ENCODE measurements around the gene PDZK1. TPM values are rescaled to one million over a fixed set of nuclear protein-coding genes. Genes with fewer than 3 reads are reported as not detected.

PDZK1 gene
- total and polyA plus RNA-seq, 9 donors: 0.21 to 13.4 (median 0.83) TPM; not detected in 2

GRCh38 chr1:145714524-145715111 lies 7.5 kb upstream of the PDZK1 start:
- no peak overlapping the region for H3K27ac ChIP-seq
- WGBS, 3 donors: 57 to 62% (median 61%) methylated on average over 6 of the region's 6 CpGs

GRCh38 chr1:145711213-145711651 lies 4.1 kb upstream of the PDZK1 start:
- Histone ChIP-seq H3K27me3 (no peaks in the 10 kb centered on the region), H3K4me1 (ENCODE audit: insufficient read depth) (no peaks in the 10 kb centered on the region), H3K4me3 (no peak overlapping the region), H3K27ac (no peak overlapping the region), H3K36me3 (no peaks in the 10 kb centered on the region), H3K9me3 (no peaks in the 10 kb centered on the region)
- intact Hi-C loops (cut with DNase I): no loop called here
- DNase-seq: no peak
- WGBS, 3 donors: 49 to 63% (median 57%) methylated on average over 3 of the region's 3 CpGs
- TF ChIP-seq CTCF (IDR thresholded peaks at IDR 0.05) (no peak), EP300 (IDR thresholded peaks at IDR 0.05) (no peak)

More at GRCh38 chr1:145714524-145715111, 7.5 kb upstream of the PDZK1 start:
- no peaks in the 10 kb centered on the region for H3K36me3 ChIP-seq
- no peaks in the 10 kb centered on the region for H3K9me3 ChIP-seq
- intact Hi-C loops (cut with DNase I): no loop called here
- H3K4me1 ChIP-seq (ENCODE audit: insufficient read depth): no peaks in the 10 kb centered on the region
- H3K27me3 ChIP-seq: no peaks in the 10 kb centered on the region
- DNase-seq: no peak
- no peak overlapping the region for H3K4me3 ChIP-seq
- no peak for TF ChIP-seq EP300 (IDR thresholded peaks at IDR 0.05)
- TF ChIP-seq CTCF (IDR thresholded peaks at IDR 0.05): no peak
- TF ChIP-seq POLR2A (IDR thresholded peaks at IDR 0.05): no peak

GRCh38 chr1:145710291-145711027 lies 3.3 kb upstream of the PDZK1 start:
- no peak for DNase-seq
- intact Hi-C loops (cut with DNase I): no loop called here
- Histone ChIP-seq H3K4me3 (no peak overlapping the region), H3K27me3 (no peaks in the 10 kb centered on the region), H3K9me3 (no peaks in the 10 kb centered on the region), H3K27ac (no peak overlapping the region), H3K4me1 (ENCODE audit: insufficient read depth) (no peaks in the 10 kb centered on the region), H3K36me3 (no peaks in the 10 kb centered on the region)
- TF ChIP-seq EP300 (IDR thresholded peaks at IDR 0.05) (no peak), CTCF (IDR thresholded peaks at IDR 0.05) (no peak), POLR2A (IDR thresholded peaks at IDR 0.05) (no peak)
- 76 to 82% (median 79%) methylated on average over 4 of the region's 4 CpGs for WGBS, 3 donors

DNA sequence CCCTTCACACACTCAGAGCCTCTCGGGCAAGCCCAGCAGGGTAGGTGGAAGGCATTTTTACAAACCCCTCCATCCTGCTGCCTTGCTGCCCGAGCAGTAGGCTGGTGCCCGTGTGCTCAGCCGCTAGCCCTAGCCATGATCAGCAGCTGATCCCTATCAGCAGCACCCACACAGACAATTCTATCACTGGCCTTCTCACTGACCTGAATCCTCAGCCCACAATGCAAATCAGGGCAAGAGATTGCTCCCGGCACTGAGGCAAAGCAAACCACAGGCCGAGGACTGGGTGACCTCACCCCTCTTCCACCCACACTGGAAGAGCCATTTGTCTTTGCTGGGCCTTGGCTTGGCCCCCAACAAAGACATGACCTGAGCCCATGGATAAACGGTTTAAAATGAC lies 895 bp upstream of the PDZK1 start:
- no peak for TF ChIP-seq POLR2A (IDR thresholded peaks at IDR 0.05)
- no peak for TF ChIP-seq CTCF (IDR thresholded peaks at IDR 0.05)
- TF ChIP-seq EP300 (IDR thresholded peaks at IDR 0.05): no peak
- intact Hi-C loops (cut with DNase I): no loop called here
- WGBS, 3 donors: 38 to 48% (median 41%) methylated on average over 7 of the region's 7 CpGs

More for the DNA sequence above, 895 bp upstream of the PDZK1 start:
- H3K27me3 ChIP-seq: no peaks in the 10 kb centered on the region
- H3K4me3 ChIP-seq: no peak overlapping the region
- H3K27ac ChIP-seq: no peak overlapping the region
- H3K9me3 ChIP-seq: no peaks in the 10 kb centered on the region
- DNase-seq: no peak
- H3K36me3 ChIP-seq: no peaks in the 10 kb centered on the region
- no peaks in the 10 kb centered on the region for H3K4me1 ChIP-seq (ENCODE audit: insufficient read depth)

Data from ovary (tissue), 9 donors.